Glutamatergic neuron (in vitro differentiated cells): ENCODE measurements around the gene FAM83D. TPM values are rescaled to one million over a fixed set of nuclear protein-coding genes. Genes with fewer than 3 reads are reported as not detected.
A peak's percentile ranks its signal among the peaks of the same experiment; 100 is the strongest.

Source experiments
- DNase-seq: peaks from one replicate; pipeline ENCODE4 v3.0.0; 2022
- H3K27ac Mint-ChIP-seq: one replicate; pipeline ENCODE4 v1.8.0; 2020; ENCODE audit warnings: mild to moderate bottlenecking, mixed read lengths, inconsistent platforms; ENCODE audit not compliant: unreplicated experiment
- H3K27me3 Mint-ChIP-seq: one replicate; pipeline ENCODE4 v1.8.0; 2020; ENCODE audit warnings: mild to moderate bottlenecking, moderate library complexity, mixed read lengths, inconsistent platforms; ENCODE audit not compliant: unreplicated experiment
- H3K36me3 Mint-ChIP-seq: one replicate; pipeline ENCODE4 v1.8.0; 2020; ENCODE audit warnings: mild to moderate bottlenecking, mixed read lengths, inconsistent platforms; ENCODE audit not compliant: unreplicated experiment
- H3K4me1 Mint-ChIP-seq: one replicate; pipeline ENCODE4 v1.8.0; 2020; ENCODE audit warnings: mild to moderate bottlenecking, low read depth, mixed read lengths, inconsistent platforms; ENCODE audit not compliant: unreplicated experiment
- H3K4me3 Mint-ChIP-seq: one replicate; pipeline ENCODE4 v1.8.0; 2020; ENCODE audit warnings: mild to moderate bottlenecking, mixed read lengths, inconsistent platforms; ENCODE audit not compliant: unreplicated experiment
- H3K9me3 Mint-ChIP-seq: one replicate; pipeline ENCODE4 v1.8.0; 2020; ENCODE audit warnings: mild to moderate bottlenecking, moderate library complexity, mixed read lengths, inconsistent platforms; ENCODE audit not compliant: unreplicated experiment
- total RNA-seq: library from RNA; stranded (reverse); fragmentation: NEBNext Ultra II Directional; extraction: Animal tissue kit (Norgen Biotek cat#: 25700); gene quantifications from one replicate; pipeline ENCODE4 v1.2.1, GENCODE V29; 2021; ENCODE audit not compliant: unreplicated experiment
- TF ChIP-seq, protein P1 (sequence below): fragments of 200-600 bp; sonication (generic); IDR thresholded peaks from one replicate; pipeline ENCODE4 v1.5.0; 2021; ENCODE audit not compliant: partially characterized antibody, unreplicated experiment

FAM83D gene
- total RNA-seq, 1 donor from 2014 or later: 4.9 TPM

DNA sequence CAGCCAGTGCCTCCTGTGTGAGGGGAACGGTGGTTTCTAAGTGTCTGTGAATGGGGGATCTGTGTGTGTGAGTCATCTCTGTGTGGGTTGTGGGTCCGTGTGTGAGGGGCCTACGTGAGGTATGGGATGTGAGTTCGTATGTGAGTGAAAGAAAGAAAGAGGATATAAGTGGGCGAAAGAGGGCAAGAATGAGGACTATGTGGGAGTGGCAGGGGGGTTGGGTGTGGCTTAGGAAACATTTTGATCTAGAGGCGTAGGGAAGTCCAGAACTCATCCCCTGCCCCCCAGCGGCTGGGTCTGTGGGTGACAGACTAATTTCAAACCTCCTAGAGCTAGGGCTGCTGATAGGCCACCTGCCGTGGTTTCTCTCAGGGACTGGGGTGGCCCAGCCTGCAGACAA is 71.4 kb downstream of the FAM83D start:
- no peak overlapping the region for H3K27ac Mint-ChIP-seq
- peaks cover 6% of the 10 kb centered on the region for H3K36me3 Mint-ChIP-seq
- H3K4me3 Mint-ChIP-seq: no peak overlapping the region
- H3K9me3 Mint-ChIP-seq: no peaks in the 10 kb centered on the region
- peaks cover 10% of the 10 kb centered on the region for H3K4me1 Mint-ChIP-seq
- no peak for DNase-seq
- H3K27me3 Mint-ChIP-seq: no peaks in the 10 kb centered on the region
- TF ChIP-seq, protein P1, sequence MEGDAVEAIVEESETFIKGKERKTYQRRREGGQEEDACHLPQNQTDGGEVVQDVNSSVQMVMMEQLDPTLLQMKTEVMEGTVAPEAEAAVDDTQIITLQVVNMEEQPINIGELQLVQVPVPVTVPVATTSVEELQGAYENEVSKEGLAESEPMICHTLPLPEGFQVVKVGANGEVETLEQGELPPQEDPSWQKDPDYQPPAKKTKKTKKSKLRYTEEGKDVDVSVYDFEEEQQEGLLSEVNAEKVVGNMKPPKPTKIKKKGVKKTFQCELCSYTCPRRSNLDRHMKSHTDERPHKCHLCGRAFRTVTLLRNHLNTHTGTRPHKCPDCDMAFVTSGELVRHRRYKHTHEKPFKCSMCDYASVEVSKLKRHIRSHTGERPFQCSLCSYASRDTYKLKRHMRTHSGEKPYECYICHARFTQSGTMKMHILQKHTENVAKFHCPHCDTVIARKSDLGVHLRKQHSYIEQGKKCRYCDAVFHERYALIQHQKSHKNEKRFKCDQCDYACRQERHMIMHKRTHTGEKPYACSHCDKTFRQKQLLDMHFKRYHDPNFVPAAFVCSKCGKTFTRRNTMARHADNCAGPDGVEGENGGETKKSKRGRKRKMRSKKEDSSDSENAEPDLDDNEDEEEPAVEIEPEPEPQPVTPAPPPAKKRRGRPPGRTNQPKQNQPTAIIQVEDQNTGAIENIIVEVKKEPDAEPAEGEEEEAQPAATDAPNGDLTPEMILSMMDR: no peak

DNA sequence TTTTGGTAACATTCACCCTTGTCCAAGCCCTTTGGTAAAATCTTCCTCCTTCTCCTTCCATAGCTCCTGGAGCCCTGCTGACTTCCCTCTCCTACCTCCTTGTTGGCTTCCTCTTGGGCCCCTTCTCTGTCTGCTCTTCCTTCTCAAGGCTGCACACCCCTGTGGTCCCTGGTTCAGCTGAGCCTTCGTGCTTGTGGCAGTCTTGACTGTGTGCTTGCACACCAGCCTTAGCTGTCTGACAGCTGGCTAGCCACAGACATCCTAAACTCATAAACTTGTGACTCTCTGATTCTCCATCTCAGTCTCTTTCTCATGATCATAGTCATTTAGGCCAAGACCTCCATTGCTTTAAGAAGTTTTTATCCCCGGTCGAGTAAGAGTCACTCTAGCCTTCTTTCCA is 73.0 kb downstream of the FAM83D start:
- Mint-ChIP-seq H3K4me1 (peaks cover 10% of the 10 kb centered on the region), H3K27ac (peak overlapping the region; percentile 30), H3K27me3 (no peaks in the 10 kb centered on the region), H3K9me3 (no peaks in the 10 kb centered on the region), H3K36me3 (peaks cover 6% of the 10 kb centered on the region), H3K4me3 (no peak overlapping the region)
- DNase-seq: no peak
- TF ChIP-seq, protein P1: no peak

DNA sequence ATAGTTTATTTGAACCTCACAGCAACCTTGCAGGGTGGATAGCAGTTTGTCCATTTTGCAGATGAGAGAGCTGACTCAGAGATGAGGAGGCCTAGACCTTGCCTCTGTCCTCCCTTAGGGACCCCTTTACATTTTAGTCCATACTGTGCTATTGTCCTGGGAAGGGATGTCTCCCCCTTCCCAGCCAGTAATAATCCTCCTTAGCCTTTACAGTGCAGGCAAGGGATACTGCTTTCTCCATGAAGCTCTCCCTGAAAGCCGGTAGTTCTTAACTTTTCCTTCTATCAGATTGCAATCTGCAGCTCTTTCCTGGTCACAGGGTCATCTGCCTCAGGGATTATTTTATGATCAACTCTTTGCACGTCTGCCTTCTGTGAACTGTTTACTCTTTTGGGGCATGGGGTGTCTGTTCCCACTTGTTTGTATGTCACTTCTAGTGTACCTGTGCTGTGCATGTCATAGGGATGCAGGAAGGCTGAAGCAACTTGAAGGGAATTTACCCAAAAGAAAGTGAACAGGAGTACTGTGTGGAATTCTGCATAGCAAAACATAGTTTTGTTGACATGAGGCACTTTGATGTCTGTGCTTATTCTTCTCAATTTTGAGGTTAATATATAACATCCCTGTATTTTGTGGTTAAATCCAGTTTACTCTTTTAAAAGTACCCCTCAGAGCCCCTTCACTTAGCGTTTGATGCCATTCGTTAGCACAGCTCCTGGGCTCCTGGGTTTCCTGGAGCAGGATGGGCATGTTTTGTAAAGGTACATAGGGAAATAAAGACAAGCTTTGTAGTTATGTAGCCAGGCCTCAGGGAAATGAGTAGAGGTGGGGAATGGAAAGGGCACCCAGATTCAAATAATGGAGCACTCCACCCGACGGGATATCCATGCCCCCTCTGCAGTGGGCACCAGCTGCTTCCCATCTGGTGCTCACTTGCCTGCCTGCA is 74.0 kb downstream of the FAM83D start:
- no peaks in the 10 kb centered on the region for H3K9me3 Mint-ChIP-seq
- H3K27me3 Mint-ChIP-seq: no peaks in the 10 kb centered on the region
- peaks cover 6% of the 10 kb centered on the region for H3K36me3 Mint-ChIP-seq
- no peak overlapping the region for H3K27ac Mint-ChIP-seq
- TF ChIP-seq, protein P1: no peak
- DNase-seq: no peak
- peaks cover 10% of the 10 kb centered on the region for H3K4me1 Mint-ChIP-seq
- H3K4me3 Mint-ChIP-seq: no peak overlapping the region

Other genes starting within 250 kb of the FAM83D start
- 0.59 TPM for gene SLC32A1, start 201.9 kb upstream of the FAM83D start, total RNA-seq
- gene ACTR5, start 178.0 kb upstream of the FAM83D start, total RNA-seq: 10.1 TPM
- gene PPP1R16B, start 120.7 kb upstream of the FAM83D start, total RNA-seq: 5.3 TPM
- gene DHX35, start 35.9 kb downstream of the FAM83D start, total RNA-seq: 12.0 TPM